Activated CD4-positive, alpha-beta T cell treated with anti-CD3 and anti-CD28 coated beads, Interleukin-2, amount 10 ng/mL, durations not matched to agents 7 days and 5 days (primary cell): ENCODE measurements around the gene CHRNA4. TPM values are rescaled to one million over a fixed set of nuclear protein-coding genes. Genes with fewer than 3 reads are reported as not detected.

Experiments
- CTCF ChIA-PET: fragments of 350-600 bp; sonication (Branson Sonifier 250); formaldehyde crosslinking; loops from one replicate; lab custom pipeline; 2021; ENCODE audit warnings: antibody characterized with exemption; lab: Charles Lee
- POLR2A ChIA-PET: fragments of 350-600 bp; sonication (Branson Sonifier 250); formaldehyde crosslinking; loops from one replicate; lab custom pipeline; 2021; ENCODE audit warnings: antibody characterized with exemption; lab: Charles Lee
- DNase-seq: peaks from one replicate; pipeline ENCODE4 v3.0.0-alpha.2; 2020
- H3K27ac Mint-ChIP-seq: one replicate; pipeline ENCODE4 v1.8.0; 2021; ENCODE audit warnings: mild to moderate bottlenecking, moderate library complexity, mixed read lengths
- H3K27me3 Mint-ChIP-seq: one replicate; pipeline ENCODE4 v1.8.0; 2021; ENCODE audit warnings: mixed read lengths
- H3K36me3 Mint-ChIP-seq: one replicate; pipeline ENCODE4 v1.8.0; 2021; ENCODE audit warnings: low read depth, mixed read lengths
- H3K4me1 Mint-ChIP-seq: one replicate; pipeline ENCODE4 v1.8.0; 2021; ENCODE audit warnings: mixed read lengths
- H3K4me3 Mint-ChIP-seq: one replicate; pipeline ENCODE4 v1.8.0; 2021; ENCODE audit warnings: mild to moderate bottlenecking, moderate library complexity, mixed read lengths
- H3K9me3 Mint-ChIP-seq: one replicate; pipeline ENCODE4 v1.8.0; 2021; ENCODE audit warnings: mixed read lengths
- total RNA-seq, 2 experiments: library from RNA; stranded (reverse); gene quantifications; one replicate each; pipeline ENCODE4 v1.2.3, GENCODE V29; 2021

The CHRNA4 gene
- total RNA-seq, 2 experiments from 2014 or later = not detected

DNA sequence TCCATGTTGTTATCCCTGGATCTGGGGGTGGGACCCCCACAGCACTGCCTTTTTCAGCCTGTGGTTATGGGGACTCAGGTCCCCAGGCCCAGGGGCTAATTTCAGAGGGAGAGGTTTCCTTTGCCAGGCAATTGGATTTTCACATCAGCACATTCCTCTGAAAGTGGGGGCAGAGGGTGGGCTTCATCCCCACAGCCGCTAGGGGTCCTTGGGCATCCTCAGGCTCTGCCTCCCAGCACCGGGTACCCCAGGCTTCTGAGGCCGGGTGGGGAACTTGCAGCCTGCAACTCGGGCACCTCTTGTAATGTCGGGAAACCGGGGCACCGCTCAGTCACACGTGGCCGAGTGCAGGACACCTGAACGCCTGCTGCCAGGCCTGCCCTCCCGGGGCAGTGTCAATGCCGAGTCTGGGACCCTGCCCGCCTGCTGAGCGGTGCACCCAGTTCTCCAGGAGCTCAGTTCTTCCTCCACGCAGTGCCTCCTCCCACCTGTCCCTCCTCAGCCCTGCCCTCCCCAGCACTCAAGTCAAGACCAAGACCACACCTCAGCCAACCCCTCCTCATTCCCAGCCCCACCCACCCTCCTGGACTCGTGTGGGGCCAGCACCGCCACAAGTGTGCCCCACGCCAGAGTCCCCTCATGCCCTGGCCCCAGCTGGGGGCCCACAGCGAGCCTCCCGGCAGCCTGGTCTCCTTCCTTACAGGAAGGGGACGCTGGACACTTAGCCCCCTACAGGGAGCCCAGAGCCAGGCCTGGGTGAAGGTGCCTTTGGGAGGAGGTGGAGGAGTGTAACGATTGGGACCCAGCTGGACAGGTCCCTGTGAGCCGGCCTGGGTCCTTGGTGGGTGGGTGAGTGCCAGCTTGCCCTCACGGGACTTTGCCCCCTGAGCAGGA is 8.8 kb upstream of the CHRNA4 start:
- CTCF ChIA-PET = no interaction called here
- Mint-ChIP-seq H3K9me3 (no peaks in the 10 kb centered on the region), H3K27me3 (no peaks in the 10 kb centered on the region), H3K27ac (no peak overlapping the region), H3K36me3 (no peaks in the 10 kb centered on the region), H3K4me1 (no peaks in the 10 kb centered on the region), H3K4me3 (no peak overlapping the region)
- no peak for DNase-seq
- POLR2A ChIA-PET = no interaction called here

DNA sequence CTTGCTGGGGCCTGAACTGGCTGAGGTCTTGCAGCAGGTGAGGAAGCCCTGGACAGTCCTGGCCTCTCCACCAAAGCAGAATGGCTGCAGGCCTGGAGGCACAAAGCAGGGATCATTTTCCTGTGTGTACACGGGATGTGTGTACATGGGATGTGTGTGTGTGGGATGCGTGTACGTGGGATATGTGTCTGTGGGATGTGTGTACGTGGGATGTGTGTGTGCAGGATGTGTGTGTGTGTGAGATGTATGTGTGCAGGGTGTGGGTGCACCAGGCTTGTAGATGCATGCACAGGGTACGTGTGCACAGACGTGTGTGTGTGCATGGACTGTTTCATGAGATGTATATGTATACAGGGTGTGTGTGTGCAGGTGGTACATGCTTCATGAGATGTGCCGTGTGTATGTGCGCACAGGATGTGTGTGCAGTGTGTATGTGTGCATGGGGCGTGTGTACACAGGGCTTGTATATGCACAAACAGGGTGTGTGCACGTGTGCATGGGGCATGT is 7.9 kb upstream of the CHRNA4 start:
- no peak for DNase-seq
- CTCF ChIA-PET = no interaction called here
- POLR2A ChIA-PET = no interaction called here
- no peak overlapping the region for H3K4me3 Mint-ChIP-seq
- no peaks in the 10 kb centered on the region for H3K4me1 Mint-ChIP-seq
- H3K27ac Mint-ChIP-seq = no peak overlapping the region
- no peaks in the 10 kb centered on the region for H3K27me3 Mint-ChIP-seq
- H3K36me3 Mint-ChIP-seq = no peaks in the 10 kb centered on the region
- H3K9me3 Mint-ChIP-seq = no peaks in the 10 kb centered on the region

DNA sequence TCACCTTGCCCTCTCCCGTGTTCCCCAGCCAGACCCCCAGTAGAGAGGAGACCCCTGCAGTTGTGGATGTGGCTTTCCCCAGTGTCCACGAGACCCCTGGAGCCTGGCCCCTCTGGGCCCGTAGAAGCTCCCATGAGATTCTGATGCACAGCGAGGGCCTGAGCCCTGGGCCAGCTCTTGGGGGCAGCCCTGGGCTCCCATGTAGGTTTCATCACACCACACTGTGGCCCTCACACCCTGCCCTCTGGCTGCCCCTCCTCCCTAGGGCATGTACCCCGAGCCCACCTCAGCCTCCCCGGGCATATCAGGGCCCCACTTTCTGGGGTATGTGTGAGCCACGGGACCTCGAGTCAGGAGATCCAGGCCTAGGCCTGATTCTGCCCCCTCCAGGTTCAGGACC is 7.0 kb upstream of the CHRNA4 start:
- Mint-ChIP-seq H3K4me1 (no peaks in the 10 kb centered on the region), H3K4me3 (no peak overlapping the region), H3K36me3 (no peaks in the 10 kb centered on the region), H3K9me3 (no peaks in the 10 kb centered on the region), H3K27ac (no peak overlapping the region), H3K27me3 (no peaks in the 10 kb centered on the region)
- POLR2A ChIA-PET = no interaction called here
- no peak for DNase-seq
- CTCF ChIA-PET = interaction anchor here (0.6 kb wide), 1 partner anchor 21 kb away, joined by 3 read pairs; no protein-coding TSS in a partner anchor

DNA sequence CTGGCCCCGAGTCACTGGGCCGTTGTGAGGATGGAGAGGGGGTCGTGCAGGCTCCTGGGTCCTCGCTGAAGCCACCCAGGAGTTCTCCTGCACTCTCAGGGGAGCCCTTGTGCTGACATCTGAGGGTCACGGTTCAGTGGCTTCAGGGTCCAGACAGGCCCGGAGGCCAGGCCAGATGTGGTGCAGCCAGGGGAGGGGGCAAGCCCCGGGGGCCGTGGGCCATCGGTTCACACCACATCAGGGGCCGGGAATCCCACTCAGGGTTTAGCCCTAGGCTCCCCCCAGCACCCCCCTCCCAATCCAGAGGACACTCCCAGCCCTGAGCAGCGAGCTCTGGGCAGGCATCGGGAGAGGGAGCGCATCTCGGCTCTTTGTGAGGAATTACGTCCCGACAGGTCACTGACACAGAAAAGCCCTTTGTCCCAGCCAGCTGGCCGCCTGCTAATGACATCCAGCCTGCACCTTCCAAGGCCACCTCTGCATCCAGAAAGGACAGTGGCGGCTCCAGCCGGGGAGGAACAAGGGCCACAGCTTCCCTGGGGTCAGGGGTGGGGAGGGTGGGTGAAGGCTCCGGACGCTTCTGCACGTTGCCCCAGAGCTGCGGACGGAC is 6.4 kb upstream of the CHRNA4 start:
- Mint-ChIP-seq H3K36me3 (no peaks in the 10 kb centered on the region), H3K4me3 (no peak overlapping the region), H3K9me3 (no peaks in the 10 kb centered on the region), H3K4me1 (no peaks in the 10 kb centered on the region), H3K27ac (no peak overlapping the region), H3K27me3 (peaks cover 4% of the 10 kb centered on the region)
- no peak for DNase-seq
- POLR2A ChIA-PET = no interaction called here
- CTCF ChIA-PET = interaction anchor here (0.6 kb wide), 1 partner anchor 21 kb away, joined by 3 read pairs; no protein-coding TSS in a partner anchor

DNA sequence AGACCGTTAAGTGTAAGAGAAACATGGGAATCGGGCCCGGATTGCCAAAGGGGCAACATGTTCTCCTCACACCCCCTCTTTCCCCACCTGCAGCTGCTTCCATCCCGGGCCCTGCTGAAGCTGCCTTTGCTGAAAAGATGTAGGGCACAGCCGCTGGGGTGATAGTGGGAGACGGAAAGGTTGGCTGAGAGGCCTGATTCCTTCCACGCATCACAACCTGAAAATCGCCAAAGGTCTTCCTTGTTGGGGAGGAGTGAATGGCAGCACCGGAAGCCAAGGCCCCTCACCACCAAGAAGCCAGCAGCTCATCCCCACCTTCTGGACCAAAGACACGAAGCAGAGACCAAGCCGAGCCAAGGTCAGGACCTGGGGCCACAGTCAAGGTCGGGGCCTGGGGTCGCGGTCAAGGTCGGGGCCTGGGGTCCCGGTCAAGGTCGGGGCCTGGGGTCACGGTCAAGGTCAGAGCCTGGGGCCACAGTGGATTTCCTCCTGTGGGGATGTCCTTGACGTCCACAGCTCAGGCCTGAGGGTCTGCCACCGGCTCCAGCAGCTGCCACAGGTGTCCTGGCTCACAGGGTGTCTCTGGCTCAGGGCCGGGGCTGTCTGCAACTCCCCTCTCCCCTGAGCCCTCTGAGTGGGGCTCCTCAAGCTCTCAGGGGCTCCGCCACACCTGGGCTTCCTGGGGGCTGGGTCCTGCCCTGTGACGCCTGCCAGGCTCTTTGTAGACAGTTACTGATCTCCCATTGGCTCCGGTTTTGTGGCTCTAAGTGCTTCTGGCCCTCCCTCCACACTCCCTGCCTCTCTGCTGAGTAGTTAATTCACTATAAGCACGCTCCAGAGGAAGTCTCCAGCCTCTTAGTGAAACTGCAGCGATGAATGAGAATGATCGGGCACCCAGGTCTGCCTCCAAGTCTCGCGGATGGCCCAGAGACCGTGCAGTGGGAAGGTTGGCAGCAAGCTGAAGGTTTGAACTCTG is 5.5 kb upstream of the CHRNA4 start:
- ChIA-PET POLR2A (no interaction called here), CTCF (no interaction called here)
- no peaks in the 10 kb centered on the region for H3K4me1 Mint-ChIP-seq
- peaks cover 8% of the 10 kb centered on the region for H3K27me3 Mint-ChIP-seq
- H3K4me3 Mint-ChIP-seq = no peak overlapping the region
- no peaks in the 10 kb centered on the region for H3K36me3 Mint-ChIP-seq
- no peak overlapping the region for H3K27ac Mint-ChIP-seq
- no peak for DNase-seq
- no peaks in the 10 kb centered on the region for H3K9me3 Mint-ChIP-seq

DNA sequence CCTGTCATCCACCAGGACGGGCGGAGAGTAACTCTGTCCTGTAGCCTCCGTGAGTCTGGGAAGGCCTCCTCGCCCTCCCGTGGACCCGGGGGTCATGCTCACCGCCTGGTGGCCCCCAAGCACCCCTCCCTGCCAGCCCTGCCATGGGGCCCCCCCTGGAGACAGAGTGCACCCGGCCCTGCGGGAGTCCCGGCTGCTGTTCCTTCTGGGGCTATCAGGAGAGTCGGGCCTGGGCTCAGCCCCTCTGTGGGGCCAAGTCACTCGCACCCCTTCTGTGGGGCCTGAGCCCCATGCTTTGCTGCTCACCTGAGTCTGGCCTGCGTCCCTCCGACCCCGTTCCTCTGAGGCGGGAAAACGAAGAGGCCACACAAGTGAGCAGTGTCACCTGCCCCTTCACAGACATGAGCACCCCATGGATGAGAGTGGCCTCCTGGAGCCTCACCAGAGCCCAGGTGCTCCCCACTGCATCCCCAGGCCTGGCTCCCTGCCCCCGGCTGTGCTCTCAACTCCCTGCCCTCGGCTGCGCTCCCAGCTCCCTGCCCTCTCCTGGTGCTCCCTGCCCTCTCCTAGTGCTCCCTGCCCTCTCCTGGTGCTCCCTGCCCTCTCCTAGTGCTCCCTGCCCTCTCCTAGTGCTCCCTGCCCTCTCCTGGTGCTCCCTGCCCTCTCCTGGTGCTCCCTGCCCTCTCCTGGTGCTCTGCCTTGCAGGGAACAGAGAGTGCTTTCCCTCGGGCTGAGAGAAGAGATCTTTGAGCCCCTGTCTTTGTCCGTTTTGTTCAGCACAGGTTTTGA is 4.6 kb upstream of the CHRNA4 start:
- no peak for DNase-seq
- POLR2A ChIA-PET = no interaction called here

DNA sequence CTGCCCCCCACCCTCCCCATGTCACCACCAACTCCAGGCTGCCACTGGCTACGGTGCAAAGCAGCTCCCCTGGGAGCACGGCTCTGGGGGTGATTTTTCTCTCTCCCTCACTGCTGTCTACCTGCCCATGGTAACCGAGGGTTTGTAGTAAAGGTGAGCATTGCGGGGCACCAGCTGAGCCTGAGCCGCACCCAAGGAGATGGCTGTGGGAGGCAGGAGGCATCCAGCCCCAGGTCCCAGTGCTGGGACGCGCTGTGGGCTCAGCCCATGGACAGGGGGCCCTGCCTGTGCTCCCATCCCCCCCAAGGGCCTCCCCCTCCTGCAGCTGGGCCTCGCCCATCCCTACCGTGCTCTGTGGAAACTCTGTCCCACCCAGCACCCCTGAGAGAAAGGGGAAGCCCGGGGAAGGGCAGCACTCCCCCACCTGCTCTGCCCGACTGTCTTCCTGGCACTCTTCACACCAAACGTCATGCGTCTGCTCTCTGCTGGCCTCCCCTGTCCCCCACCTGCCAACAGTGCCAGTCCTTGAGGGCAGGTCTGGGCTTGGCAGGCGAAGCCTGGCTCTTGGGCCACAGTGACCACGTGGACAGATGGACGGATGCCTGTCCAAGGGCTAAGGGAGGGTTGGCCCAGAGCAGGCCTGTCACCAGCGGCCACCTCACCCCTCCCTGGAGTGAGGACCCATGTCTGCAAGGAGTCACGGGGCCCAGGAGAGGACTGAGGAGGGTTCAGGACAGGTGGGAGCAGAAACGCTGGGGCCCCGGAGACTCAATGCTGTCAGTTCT is 3.8 kb upstream of the CHRNA4 start:
- no peaks in the 10 kb centered on the region for H3K9me3 Mint-ChIP-seq
- ChIA-PET POLR2A (no interaction called here), CTCF (no interaction called here)
- H3K36me3 Mint-ChIP-seq = no peaks in the 10 kb centered on the region
- no peaks in the 10 kb centered on the region for H3K4me1 Mint-ChIP-seq
- no peak overlapping the region for H3K4me3 Mint-ChIP-seq
- H3K27me3 Mint-ChIP-seq = peaks cover 8% of the 10 kb centered on the region
- H3K27ac Mint-ChIP-seq = no peak overlapping the region
- no peak for DNase-seq

More for the DNA sequence above, 4.6 kb upstream of the CHRNA4 start:
- Mint-ChIP-seq H3K4me3 (no peak overlapping the region), H3K27me3 (peaks cover 8% of the 10 kb centered on the region), H3K36me3 (no peaks in the 10 kb centered on the region), H3K27ac (no peak overlapping the region), H3K4me1 (no peaks in the 10 kb centered on the region), H3K9me3 (no peaks in the 10 kb centered on the region)
- CTCF ChIA-PET = no interaction called here

DNA sequence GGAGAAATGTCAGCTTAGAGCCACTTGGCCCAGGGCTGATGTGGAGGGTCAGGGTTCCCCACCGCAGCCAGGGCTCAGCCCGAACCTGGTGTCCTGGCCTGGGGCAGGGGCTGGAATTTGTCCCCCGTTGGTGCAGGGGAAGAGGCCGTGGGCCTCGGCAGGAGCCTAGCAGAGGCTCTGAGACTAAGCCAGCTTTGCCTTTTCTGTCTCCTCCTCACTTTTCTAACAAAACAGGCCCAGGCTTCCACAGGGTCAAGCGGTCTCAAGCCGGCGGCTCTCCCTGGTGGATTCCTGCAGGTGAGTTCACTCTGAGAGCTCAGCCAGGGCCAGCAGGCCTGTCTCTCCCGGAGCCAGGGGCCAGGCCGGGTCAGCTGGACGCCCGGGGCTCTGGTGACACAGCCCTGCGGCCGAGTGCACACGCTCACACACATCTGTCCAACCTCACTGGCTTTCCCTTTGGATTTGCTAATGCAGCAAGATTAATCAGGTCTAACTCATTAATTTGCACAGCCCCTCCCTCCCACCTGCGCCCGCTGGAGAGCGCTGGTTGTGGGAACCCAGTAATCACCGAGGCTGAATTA is 2.9 kb upstream of the CHRNA4 start:
- Mint-ChIP-seq H3K36me3 (no peaks in the 10 kb centered on the region), H3K4me1 (no peaks in the 10 kb centered on the region), H3K27me3 (peaks cover 10% of the 10 kb centered on the region), H3K9me3 (no peaks in the 10 kb centered on the region), H3K27ac (no peak overlapping the region), H3K4me3 (no peak overlapping the region)
- CTCF ChIA-PET = no interaction called here
- DNase-seq = no peak
- POLR2A ChIA-PET = no interaction called here

DNA sequence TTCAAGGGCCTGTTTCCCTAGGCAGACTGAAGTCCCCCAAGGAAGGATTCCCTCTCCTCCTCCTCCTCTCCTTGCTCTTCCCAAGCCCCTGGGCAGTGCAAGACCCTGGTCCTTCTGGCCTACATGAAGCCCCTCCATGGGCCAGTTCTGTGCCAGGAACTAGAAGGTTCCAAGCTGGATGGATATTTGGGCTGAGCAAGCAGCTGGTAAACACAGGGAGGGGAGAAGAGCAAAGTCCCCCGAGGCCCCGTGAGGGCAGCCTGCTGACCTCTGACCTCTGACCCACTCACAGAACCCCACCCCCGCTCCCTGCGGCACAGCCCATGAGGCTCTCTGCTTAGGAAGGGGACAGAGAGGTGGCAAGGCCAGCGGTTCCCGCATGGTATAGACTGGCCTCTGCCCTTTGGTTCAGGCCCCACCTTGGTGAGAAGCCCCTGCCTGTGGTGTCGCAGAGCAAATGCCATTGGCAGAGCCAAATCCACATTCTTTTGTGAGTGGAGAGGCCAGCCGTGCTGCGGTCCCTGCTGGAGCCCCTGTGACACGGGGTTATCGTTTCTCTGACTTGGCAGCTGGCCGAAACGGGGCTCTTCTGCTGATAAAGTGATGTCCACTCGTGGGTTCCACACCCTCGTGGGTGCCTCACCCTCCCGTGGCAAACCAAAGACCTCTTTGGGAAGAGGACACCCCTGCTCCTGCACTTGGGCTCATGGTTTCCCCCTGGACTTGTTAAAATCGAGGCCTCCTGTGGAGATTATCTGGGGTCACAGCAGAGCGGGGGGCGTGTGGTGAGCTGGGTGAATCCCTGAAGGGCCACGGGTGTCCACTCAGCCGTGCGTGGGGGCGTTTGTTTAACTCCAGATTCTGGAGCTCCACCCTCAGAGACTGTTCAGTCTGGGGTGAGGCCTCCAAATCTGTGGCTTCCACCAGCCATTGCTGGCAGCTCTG is 2.1 kb upstream of the CHRNA4 start:
- Mint-ChIP-seq H3K27ac (no peak overlapping the region), H3K4me3 (no peak overlapping the region), H3K4me1 (no peaks in the 10 kb centered on the region), H3K36me3 (no peaks in the 10 kb centered on the region), H3K9me3 (no peaks in the 10 kb centered on the region), H3K27me3 (peaks cover 10% of the 10 kb centered on the region)
- no peak for DNase-seq
- POLR2A ChIA-PET = no interaction called here
- CTCF ChIA-PET = no interaction called here

DNA sequence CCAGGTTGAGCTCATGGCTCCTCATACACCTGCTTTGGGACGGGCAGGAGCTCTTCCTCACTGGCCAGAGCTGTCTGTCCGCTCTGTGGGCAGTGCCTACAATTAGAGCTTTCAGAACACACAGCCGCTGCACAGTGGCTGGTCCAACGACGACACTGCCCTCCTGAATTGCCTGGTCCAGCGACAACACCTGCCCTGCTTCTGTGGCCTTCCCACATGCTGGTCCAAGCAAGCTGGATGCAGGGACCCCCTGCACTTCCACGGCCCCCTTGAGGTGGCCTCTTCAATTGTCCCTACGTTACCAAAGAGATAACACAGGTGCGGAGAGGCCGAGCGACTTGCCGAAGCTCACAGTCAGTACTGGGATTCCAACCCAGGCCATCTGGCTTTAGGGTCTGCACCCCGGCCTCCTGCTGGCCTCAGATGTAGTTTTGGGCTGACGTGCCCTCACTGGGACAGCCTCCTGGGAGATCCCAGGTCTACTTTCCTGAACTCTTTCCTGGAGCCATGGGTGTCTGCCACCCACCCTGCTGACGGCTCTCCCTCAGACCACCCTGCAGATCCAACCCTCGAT is 1.4 kb upstream of the CHRNA4 start:
- CTCF ChIA-PET = interaction anchor here (0.6 kb wide), 2 partner anchors 85 to 688 kb away, joined by 3 to 5 read pairs; no protein-coding TSS in a partner anchor
- no peak overlapping the region for H3K27ac Mint-ChIP-seq
- H3K9me3 Mint-ChIP-seq = no peaks in the 10 kb centered on the region
- no peaks in the 10 kb centered on the region for H3K36me3 Mint-ChIP-seq
- peaks cover 10% of the 10 kb centered on the region for H3K27me3 Mint-ChIP-seq
- no peaks in the 10 kb centered on the region for H3K4me1 Mint-ChIP-seq
- DNase-seq = no peak
- H3K4me3 Mint-ChIP-seq = no peak overlapping the region
- POLR2A ChIA-PET = no interaction called here
